Right lung (tissue), 5 donors: ENCODE results near the gene WDR38. TPM values are rescaled to one million over a fixed set of nuclear protein-coding genes. Genes with fewer than 3 reads are reported as not detected.
"Not testable (repeated sequence)": the region's sequence is repeated elsewhere in the genome, so short reads cannot be mapped to it uniquely, and the experiment has no call there.

Experiments
- DNase-seq, 2 donors: peaks; one replicate each; pipeline ENCODE4 v3.0.0-alpha.2; 2013
- polyA plus RNA-seq, 5 donors: library from polyadenylated mRNA; unstranded; fragments of 120-200 nt; gene quantifications; one replicate each; pipeline versions ENCODE4 v1.2.1 to v1.2.3, GENCODE V29; 2013; ENCODE audit warnings: inconsistent platforms in 1 of 5, low replicate concordance in 1 of 5; ENCODE audit not compliant: insufficient read length in 5 of 5, insufficient read depth in 1 of 5

The WDR38 gene
- polyA plus RNA-seq, 5 donors = 0.85 to 9.1 (median 4.5) TPM

DNA sequence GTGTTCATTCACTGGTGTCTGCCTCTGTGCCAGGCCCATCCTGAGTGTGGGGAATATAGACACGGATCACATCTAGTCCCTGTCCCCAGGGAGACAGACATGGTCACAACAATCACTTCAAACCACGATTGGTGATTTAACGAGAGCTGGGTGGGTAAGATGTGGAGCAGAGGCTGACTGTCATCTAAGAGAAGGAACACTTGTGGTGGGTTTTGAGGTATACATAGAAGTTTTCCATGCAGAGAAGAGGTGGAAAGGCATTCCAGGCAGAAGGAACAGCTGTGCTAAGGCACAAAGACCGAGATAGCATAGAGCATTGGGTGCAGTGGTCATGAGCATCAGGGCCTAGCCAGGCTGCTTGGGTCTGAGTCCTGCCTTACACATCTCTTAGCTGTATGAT is 22.7 kb upstream of the WDR38 start:
- DNase-seq = no peak

- no peak for DNase-seq
Measured at GRCh38 chr9:124831642-124832364, 21.5 kb upstream of the WDR38 start.

DNA sequence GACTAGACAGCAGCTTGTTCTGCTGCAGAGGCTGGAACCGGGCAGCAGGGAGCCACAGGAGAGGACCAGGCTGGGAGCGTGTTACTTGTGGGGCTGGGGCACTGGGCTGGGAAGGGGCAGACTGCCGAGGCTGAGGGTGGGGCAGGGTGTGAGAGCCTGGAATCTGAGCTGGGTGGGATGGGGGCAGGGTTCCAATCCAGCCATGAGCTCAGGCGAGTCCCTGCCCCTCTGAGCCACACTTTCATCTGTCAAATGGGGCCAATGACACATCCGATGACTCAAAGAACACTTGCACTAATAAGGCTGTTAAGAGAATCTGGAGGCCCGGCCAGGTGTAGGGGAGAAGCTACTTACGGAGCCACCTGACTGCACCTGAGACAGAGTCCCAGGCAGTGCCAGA is 18.7 kb upstream of the WDR38 start:
- DNase-seq = no peak

DNA sequence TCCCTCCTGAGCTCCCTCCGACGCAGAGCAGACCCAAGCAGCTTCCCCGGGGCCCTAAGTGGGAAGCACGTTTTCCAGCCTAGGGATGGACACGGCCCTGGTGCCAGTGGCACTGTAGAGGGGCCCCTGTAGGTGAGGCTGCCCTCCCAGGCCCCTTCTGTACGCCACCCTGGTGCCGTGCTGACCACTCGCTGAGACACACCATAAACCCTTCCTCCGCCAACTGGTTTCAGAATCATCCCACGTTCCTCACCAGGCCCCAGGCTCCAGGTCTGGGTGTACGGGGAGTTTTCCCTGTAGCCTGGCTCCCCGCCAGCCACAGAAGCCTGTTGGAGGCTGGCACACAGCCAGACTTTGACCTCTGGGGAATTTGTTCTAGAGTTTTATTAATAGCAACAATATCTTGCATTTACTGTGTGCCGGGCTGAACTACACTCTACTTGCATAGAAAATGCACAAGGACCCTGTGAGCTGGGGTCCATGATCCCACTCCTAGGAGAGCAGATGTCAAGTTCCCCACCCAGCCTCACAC is 18.2 kb upstream of the WDR38 start:
- peak; percentile 73 to 78 for DNase-seq

GRCh38 chr9:124838132-124838531 is 15.1 kb upstream of the WDR38 start:
- not testable (repeated sequence) for DNase-seq

GRCh38 chr9:124838567-124839275 is 14.5 kb upstream of the WDR38 start:
- not testable (repeated sequence) for DNase-seq

DNA sequence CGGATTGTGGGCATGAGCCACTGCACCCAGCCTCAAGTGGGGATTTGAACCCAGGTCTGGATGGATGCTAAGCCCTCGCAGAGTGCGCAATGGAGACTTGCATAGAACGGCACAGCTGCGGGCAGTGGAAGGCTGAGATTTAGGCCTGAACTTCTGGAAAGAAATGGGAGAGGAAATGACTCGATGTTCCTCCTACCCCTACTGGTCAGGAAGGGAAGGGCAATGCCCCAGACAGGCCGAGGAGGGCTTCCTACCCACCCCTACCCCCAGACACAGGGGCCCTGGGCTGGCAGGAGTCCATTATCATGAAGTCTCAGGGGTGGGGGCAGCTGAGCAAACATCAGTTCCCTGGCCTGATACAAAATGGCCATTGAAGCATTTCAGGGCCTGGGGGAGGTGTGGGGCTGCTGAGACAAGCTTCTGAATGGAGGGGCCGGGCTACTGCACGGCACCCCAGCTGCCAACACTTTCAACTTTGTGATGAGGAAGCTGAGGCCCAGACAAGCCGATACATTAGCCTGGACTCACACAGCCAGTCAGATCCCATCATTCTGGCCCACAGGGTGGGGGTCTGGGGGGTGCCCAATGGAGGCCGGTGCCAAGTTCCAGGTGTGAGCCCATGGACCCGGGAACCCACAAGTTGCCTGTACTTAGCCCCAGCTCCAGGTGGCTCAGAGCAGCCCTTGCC is 13.5 kb upstream of the WDR38 start:
- DNase-seq = no peak

- DNase-seq = no peak
Measured at GRCh38 chr9:124840300-124840833, 12.9 kb upstream of the WDR38 start.

DNA sequence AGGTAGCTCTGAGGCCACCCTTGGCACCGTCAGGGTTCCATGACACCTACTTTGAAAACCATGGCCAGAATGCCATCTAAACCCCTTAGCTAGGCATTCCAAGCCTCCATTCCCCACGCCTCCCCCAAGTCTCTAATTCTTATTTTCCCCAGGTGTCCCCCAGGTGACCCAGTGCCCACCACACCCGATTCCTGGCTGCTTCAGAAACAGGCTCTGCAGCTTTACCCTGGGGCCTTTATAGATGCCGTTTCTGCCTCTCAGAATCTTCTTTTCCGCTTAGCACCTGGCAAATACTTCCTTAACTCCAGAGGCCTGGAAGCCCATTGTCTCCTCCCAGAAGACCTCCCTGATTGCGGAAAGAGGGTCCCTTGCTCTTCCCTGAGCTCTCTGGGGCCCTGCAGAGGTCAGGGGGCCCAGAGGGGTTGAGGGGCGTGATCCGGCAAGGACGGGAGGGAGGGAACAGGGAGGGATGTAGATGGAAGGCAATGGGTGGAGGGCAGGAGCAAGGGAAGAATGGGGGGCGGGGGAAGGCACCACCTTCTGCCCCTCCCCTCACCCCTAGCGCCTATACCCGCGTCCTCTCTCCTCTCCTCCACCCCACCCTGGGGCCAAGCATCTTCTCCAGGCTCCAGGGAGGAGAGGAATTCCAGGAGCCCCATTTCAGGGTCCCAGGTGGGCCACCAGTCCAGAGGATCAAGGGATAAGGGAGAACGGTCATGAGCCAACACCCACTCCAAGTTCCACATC is 12.0 kb upstream of the WDR38 start:
- no peak for DNase-seq

GRCh38 chr9:124843456-124844034 is 9.7 kb upstream of the WDR38 start:
- no peak for DNase-seq

DNA sequence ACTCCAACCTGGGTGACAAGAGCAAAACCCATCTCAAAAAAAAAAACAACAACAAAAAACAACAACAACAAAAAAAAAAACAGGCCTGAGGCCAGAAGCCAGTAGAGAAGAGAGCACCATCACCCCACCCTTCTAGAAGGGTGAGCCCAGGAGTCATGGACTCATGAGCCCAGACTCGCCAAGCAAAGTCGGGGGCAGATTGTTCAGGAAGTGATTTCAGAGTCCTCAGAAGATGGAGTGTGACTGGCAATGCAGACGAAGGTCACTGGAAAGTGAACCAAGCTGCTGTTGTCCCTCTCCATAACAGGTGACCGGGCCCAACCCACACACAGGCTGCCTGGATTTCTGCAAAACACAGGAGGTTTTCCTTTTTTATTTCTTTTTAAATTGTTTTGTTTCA is 9.0 kb upstream of the WDR38 start:
- DNase-seq = no peak

- not testable (repeated sequence) for DNase-seq
Measured at GRCh38 chr9:124846467-124846866, 6.8 kb upstream of the WDR38 start.

- DNase-seq = no peak
Measured at GRCh38 chr9:124846969-124847368, 6.3 kb upstream of the WDR38 start.

DNA sequence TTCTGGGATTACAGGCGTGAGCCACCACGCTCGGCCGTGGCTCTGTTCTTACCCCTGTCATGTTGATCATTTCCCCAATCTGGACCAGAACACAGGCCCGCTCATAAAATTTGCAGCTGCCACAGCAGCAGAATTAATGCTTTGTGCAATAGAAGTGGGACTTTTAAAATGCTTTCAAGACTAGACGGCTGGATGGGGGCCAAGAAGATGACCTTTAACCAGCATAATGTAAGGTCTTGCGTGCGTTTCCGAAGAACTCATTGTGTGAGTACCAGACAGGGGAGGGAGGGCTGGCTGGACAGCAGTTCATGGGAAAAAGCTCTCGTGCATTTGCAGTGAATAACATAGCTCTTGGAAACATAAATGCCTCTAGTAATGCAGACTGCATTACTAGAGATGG is 3.5 kb upstream of the WDR38 start:
- DNase-seq = peak in 1 of 2 donors; percentile 24

GRCh38 chr9:124852121-124852828 is 985 bp upstream of the WDR38 start:
- no peak for DNase-seq

DNA sequence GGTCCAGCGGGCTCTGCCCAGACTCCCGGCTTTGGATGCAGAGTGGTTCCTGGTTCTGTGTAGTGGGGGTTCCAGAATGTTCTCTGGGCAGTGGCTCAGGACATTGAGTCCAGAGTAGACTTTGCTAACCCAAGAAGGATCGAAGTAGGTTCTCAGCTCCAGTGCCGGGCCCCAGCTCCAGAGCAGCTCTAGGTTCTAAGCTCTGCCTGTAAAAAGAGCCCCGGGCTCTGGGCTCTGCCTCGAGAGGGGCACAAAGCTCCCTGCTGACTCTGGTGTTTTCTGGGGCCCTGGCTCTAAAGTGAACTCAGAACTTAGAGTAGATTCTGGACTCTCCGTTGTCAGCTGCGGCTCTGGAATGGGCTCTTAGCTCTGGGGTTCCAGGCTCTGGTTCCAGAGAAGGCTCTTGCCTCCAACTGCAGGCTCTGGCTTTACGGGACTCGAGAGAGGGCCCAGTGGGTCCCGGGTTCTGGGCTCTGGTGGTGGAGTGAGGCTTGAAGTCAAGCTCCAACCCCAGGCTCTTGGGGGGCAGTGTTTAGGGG is 414 bp downstream of the WDR38 start:
- no peak for DNase-seq

DNA sequence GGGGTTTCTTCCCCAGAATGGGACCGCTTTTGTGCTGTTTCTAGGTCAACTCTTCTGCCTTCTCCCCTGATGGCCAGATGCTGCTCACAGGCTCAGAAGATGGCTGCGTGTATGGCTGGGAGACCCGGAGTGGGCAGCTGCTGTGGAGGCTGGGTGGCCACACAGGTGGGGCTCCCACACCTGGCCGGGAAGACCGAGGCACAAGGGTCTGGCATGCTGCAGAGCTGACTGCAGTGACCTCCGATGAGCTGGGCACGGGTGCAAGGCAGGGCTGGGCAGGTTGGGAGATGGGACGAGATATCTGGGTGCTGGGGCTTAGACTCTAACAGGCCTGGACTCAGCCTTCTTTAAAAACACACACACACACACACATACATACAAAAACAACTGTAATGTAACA is 901 bp downstream of the WDR38 start:
- no peak for DNase-seq

- DNase-seq = no peak
Measured at GRCh38 chr9:124854822-124855221, 1.6 kb downstream of the WDR38 start.

DNA sequence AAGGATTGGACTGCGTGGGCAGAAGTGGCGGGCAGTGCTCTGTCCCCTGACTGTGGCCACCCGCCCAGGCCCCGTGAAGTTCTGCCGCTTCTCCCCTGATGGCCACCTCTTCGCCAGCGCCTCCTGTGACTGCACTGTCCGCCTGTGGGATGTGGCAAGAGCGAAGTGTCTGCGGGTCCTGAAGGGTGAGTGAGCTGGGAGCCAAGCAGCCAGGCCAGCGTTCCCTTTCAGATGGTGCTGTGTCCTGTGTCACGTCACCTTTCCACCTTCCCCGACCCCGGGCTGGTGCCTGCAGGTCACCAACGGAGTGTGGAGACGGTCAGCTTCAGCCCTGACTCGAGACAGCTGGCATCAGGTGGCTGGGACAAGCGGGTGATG is 2.3 kb downstream of the WDR38 start:
- DNase-seq = no peak
